K562 (cell line): ENCODE data around the gene KIFAP3. TPM values are rescaled to one million over a fixed set of nuclear protein-coding genes. Genes with fewer than 3 reads are reported as not detected.

ENCODE experiments used
- ATAC-seq: fragments of 200-7000 bp; cut with Tn5 transposase; 3 replicates; pipeline ENCODE4 v1.9.1; 2020; ENCODE audit warnings: moderate library complexity
- BruUV-seq: library from RNA; stranded (reverse); fragments of 400-500 nt; replicated peaks from 2 replicates; lab custom pipeline; 2021; lab: Mats Ljungman, UMichigan
- CTCF ChIA-PET: fragments of 300-600 bp; formaldehyde crosslinking; extraction: SDS; loops from one replicate; lab custom pipeline; 2021; ENCODE audit warnings: low intra/inter-chr PET ratio; lab: Yijun Ruan, JAX
- POLR2A ChIA-PET: fragments of 300-600, 350-650 bp; sonication (Branson Sonifier 250); formaldehyde crosslinking; extraction: SDS; loops from one replicate; lab custom pipeline; 2021; ENCODE audit warnings: antibody characterized with exemption, inconsistent platforms; lab: Yijun Ruan, JAX
- DNase-seq, 4 experiments: peaks; one replicate each; pipeline versions ENCODE4 v3.0.0 to v3.0.0-alpha.2; 2011 to 2018; ENCODE audit warnings: low spot score in 3 of 4, mixed read lengths in 3 of 4; ENCODE audit errors: extremely low read depth in 1 of 4
- FAIRE-seq: peaks from 2 replicates; lab custom pipeline; 2011; peaks lifted over from hg19 to GRCh38; lab: Jason Lieb, UNC
- H2AFZ ChIP-seq: 2 replicates; pipeline ENCODE4 v1.6.0; 2011; ENCODE audit warnings: low read depth, low read length, control low read depth, inconsistent platforms
- H3K27ac ChIP-seq: fragments of 200-600 bp; 3 replicates; pipeline ENCODE4 v1.8.0; 2011; ENCODE audit warnings: low read depth, mild to moderate bottlenecking, control low read depth, inconsistent platforms, low read length, moderate library complexity, mixed read lengths; ENCODE audit errors: extremely low read depth
- H3K27me3 ChIP-seq, 2 experiments: fragments of 300-600 bp in 1 of 2; 2 replicates in 1 of 2; 3 replicates in 1 of 2; pipeline versions ENCODE4 v1.6.0 to v1.8.0; 2011; ENCODE audit warnings: inconsistent platforms in 2 of 2, low read length in 2 of 2, mild to moderate bottlenecking in 1 of 2, mixed read lengths in 1 of 2, moderate library complexity in 1 of 2; ENCODE audit not compliant: control insufficient read depth in 2 of 2, insufficient read depth in 2 of 2
- H3K36me3 ChIP-seq: fragments of 300-600 bp; 3 replicates; pipeline ENCODE4 v1.8.0; 2011; ENCODE audit warnings: mild to moderate bottlenecking, low read length, inconsistent platforms; ENCODE audit not compliant: control insufficient read depth, insufficient read depth
- H3K4me1 ChIP-seq, 2 experiments: fragments of 200-600 bp in 1 of 2; replicated peaks in 1 of 2; 2 replicates in 1 of 2; 3 replicates in 1 of 2; pipeline versions ENCODE4 v1.5.1 to v1.8.0; 2011; ENCODE audit warnings: inconsistent platforms in 2 of 2, low read length in 2 of 2, mild to moderate bottlenecking in 1 of 2, mixed read lengths in 1 of 2, moderate library complexity in 1 of 2; ENCODE audit not compliant: control insufficient read depth in 2 of 2, insufficient read depth in 2 of 2
- H3K4me2 ChIP-seq: 2 replicates; pipeline ENCODE4 v1.6.1; 2011; ENCODE audit warnings: low read length, control low read depth, inconsistent platforms, mixed read lengths; ENCODE audit not compliant: insufficient read depth
- H3K4me3 ChIP-seq: fragments of 200-600 bp; sonication (generic), shearing (Covaris generic); 2 replicates; pipeline ENCODE4 v1.5.1; 2016; ENCODE audit warnings: control low read depth, inconsistent platforms
- H3K79me2 ChIP-seq: fragments of 200-600 bp; 3 replicates; pipeline ENCODE4 v1.8.0; 2011; ENCODE audit warnings: low read length, inconsistent platforms; ENCODE audit not compliant: control insufficient read depth, insufficient read depth
- H3K9ac ChIP-seq, 2 experiments: 2 replicates each; pipeline versions ENCODE4 v1.6.0 to v1.6.1; 2011; ENCODE audit warnings: low read depth in 2 of 2, low read length in 2 of 2, control low read depth in 1 of 2, inconsistent platforms in 1 of 2, mild to moderate bottlenecking in 1 of 2, mixed read lengths in 1 of 2; ENCODE audit not compliant: insufficient read depth in 1 of 2
- H3K9me1 ChIP-seq: one replicate; pipeline ENCODE4 v1.6.0; 2011; ENCODE audit warnings: inconsistent platforms, mild to moderate bottlenecking, low read length, moderate library complexity; ENCODE audit not compliant: control insufficient read depth, insufficient read depth
- H3K9me3 ChIP-seq: replicated peaks from 2 replicates; pipeline ENCODE4 v1.5.1; 2011; ENCODE audit warnings: low read depth, low read length, inconsistent platforms; ENCODE audit not compliant: control insufficient read depth, insufficient read depth
- H4K20me1 ChIP-seq: replicated peaks from 2 replicates; pipeline ENCODE4 v1.6.1; 2011; ENCODE audit warnings: low read length, inconsistent platforms, mixed read lengths; ENCODE audit not compliant: control insufficient read depth, insufficient read depth
- SIN3A ChIP-seq, 2 experiments: fragments of 150-350 bp in 1 of 2; IDR thresholded peaks; 2 replicates each; pipeline ENCODE4 v1.6.1; 2011 to 2016; ENCODE audit warnings: borderline replicate concordance in 2 of 2, low read depth in 2 of 2, low read length in 2 of 2, mild to moderate bottlenecking in 2 of 2, moderate library complexity in 2 of 2; ENCODE audit not compliant: control insufficient read depth in 1 of 2
- ZBTB5 ChIP-seq: fragments of 450-650 bp; IDR thresholded peaks from 2 replicates; pipeline ENCODE4 v1.6.1; 2017; ENCODE audit warnings: antibody characterized with exemption
- WGBS: fragments of 100-300 bp; shearing (Covaris generic); methylation state at CpG from one replicate; pipeline ENCODE4 v1.1.6; 2016; ENCODE audit warnings: low coverage, mixed read lengths; ENCODE audit not compliant: insufficient coverage; ENCODE audit errors: missing lambda C conversion rate; 5-methylcytosine and 5-hydroxymethylcytosine counted together
- in situ Hi-C: fragments of 300-500 bp; cut with MboI; formaldehyde crosslinking; loops from 4 replicates; pipeline ENCODE4 v1.15.0; 2018; ENCODE audit warnings: inconsistent platforms, mixed read lengths
- intact Hi-C: fragments of 100-400 bp; cut with micrococcal nuclease; formaldehyde crosslinking; loops from 2 replicates; pipeline ENCODE4 v1.14.2; 2022
- polyA plus RNA-seq, 8 experiments: library from polyadenylated mRNA; depleted of rRNA in 4 of 8; stranded (reverse) in 5 of 8; unstranded in 3 of 8; fragments of >200 nt; fragmentation: Nextera tagmentation in 2 of 8; fragmentation: Illumina TruSeq in 1 of 8; extraction: Ambion mirVana in 2 of 8; extraction: Trizol in 1 of 8; gene quantifications; 2 replicates each; pipeline versions ENCODE4 v1.2.1 to v1.2.3, GENCODE V29; 2011 to 2014; ENCODE audit warnings: inconsistent platforms in 1 of 8, missing spikeins in 1 of 8
- total RNA-seq, 7 experiments: library from RNA; depleted of rRNA in 6 of 7; stranded (reverse); fragments of >200 nt in 6 of 7; fragmentation: Illumina TruSeq in 2 of 7; extraction: Trizol in 2 of 7; gene quantifications; 2 replicates each; pipeline versions ENCODE4 v1.2.1 to v1.2.3, GENCODE V29; 2011 to 2021; ENCODE audit warnings: low replicate concordance in 1 of 7

The KIFAP3 gene
- total and polyA plus RNA-seq, 9 of the 15 experiments (the other 6 are each of a cell fraction or from before 2014, with no cell fraction given) = 8.8 to 17.5 (median 11.8) TPM

- H3K9me1 ChIP-seq = no peaks in the 10 kb centered on the region
- BruUV-seq = no TSS peak
- peaks cover 31% of the 10 kb centered on the region; the same call in 2 of the 3 replicates for H3K36me3 ChIP-seq
- no peaks in the 10 kb centered on the region for H3K79me2 ChIP-seq
- H3K9me3 ChIP-seq = no peaks in the 10 kb centered on the region
- no peak overlapping the region for H3K9ac ChIP-seq
- FAIRE-seq (no peak), ATAC-seq (no peak), DNase-seq (no peak)
- intact Hi-C loops (no loop called here), in situ Hi-C loops (no loop called here)
- H3K27ac ChIP-seq = no peak overlapping the region
- H3K4me1 ChIP-seq = no peaks in the 10 kb centered on the region; a peak in 1 of 5 replicates
- H4K20me1 ChIP-seq = no peaks in the 10 kb centered on the region
- CTCF ChIA-PET = no interaction called here
- no peak overlapping the region for H3K4me2 ChIP-seq
- POLR2A ChIA-PET = interaction anchor here (1.0 kb wide), 1 partner anchor 12 kb away, joined by 4 read pairs; the partner anchor contains the start of gene SCYL3
- no peak for TF ChIP-seq SIN3A (IDR thresholded peaks at IDR 0.05; ENCODE audit: borderline replicate concordance in 2 of 2, control insufficient read depth in 1 of 2, low read depth in 2 of 2, low read length in 2 of 2)
- no peak for TF ChIP-seq ZBTB5
- 87% methylated on average over 15 of the region's 20 CpGs for WGBS
- H3K27me3 ChIP-seq = no peaks in the 10 kb centered on the region
- no peak overlapping the region for H2AFZ ChIP-seq
- no peak overlapping the region for H3K4me3 ChIP-seq
Observed at GRCh38 chr1:169882039-169882511, 192.4 kb downstream of the KIFAP3 start.
